Neutrophil (primary cell): ENCODE data around the gene SYNPO2.
"Not testable (repeated sequence)": the region's sequence is repeated elsewhere in the genome, so short reads cannot be mapped to it uniquely, and the experiment has no call there.

ENCODE experiments used
- H3K27ac ChIP-seq: fragments of 200-600 bp; sonication (generic); 2 replicates; pipeline ENCODE4 v1.5.1; 2016; ENCODE audit warnings: mild to moderate bottlenecking, moderate library complexity
- H3K27me3 ChIP-seq: fragments of 200-600 bp; sonication (generic); 2 replicates; pipeline ENCODE4 v1.6.0; 2016; ENCODE audit warnings: mild to moderate bottlenecking
- H3K36me3 ChIP-seq: fragments of 200-600 bp; sonication (generic); 2 replicates; pipeline ENCODE4 v1.5.1; 2017
- H3K4me1 ChIP-seq, 2 experiments: fragments of 200-600 bp in 1 of 2; sonication (generic) in 1 of 2; 1 replicate in 1 of 2; 2 replicates in 1 of 2; pipeline versions ENCODE4 v1.5.1 to v1.6.1; 2013 to 2016; ENCODE audit warnings: low read depth in 1 of 2, low read length in 1 of 2, mild to moderate bottlenecking in 1 of 2, moderate library complexity in 1 of 2; ENCODE audit not compliant: control insufficient read depth in 1 of 2, insufficient read depth in 1 of 2
- H3K4me3 ChIP-seq, 2 experiments: fragments of 200-600 bp in 1 of 2; sonication (generic) in 1 of 2; 1 replicate in 1 of 2; 2 replicates in 1 of 2; pipeline ENCODE4 v1.5.1; 2013 to 2016; ENCODE audit warnings: low read depth in 1 of 2, low read length in 1 of 2, mild to moderate bottlenecking in 1 of 2, moderate library complexity in 1 of 2
- H3K9me3 ChIP-seq: fragments of 200-600 bp; sonication (generic); 2 replicates; pipeline ENCODE4 v1.5.1; 2016
- TF ChIP-seq, protein P1 (sequence below): fragments of 200-600 bp; sonication (generic); IDR thresholded peaks from 2 replicates; pipeline ENCODE4 v1.5.1; 2016; ENCODE audit warnings: antibody characterized with exemption

The SYNPO2 gene

DNA sequence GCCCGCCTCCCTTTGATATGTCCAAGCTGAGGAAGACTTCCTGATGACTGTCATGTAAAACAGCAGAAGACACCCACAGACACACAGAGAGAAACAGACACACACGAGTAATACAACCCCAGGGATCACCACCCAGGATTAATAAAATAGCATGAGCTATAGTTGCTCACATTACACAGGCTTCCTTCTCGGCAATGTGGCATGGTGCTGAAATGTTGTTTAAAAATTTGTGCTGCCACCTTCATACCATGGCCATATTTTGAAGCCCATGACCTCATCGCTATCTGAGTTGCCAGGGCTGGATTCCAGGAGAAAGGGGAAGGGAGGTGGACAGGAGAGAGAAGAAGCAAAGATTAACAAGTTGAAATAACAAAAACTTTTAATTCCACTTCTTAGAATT lies 111.7 kb downstream of the SYNPO2 start:
- no peaks in the 10 kb centered on the region for H3K9me3 ChIP-seq

DNA sequence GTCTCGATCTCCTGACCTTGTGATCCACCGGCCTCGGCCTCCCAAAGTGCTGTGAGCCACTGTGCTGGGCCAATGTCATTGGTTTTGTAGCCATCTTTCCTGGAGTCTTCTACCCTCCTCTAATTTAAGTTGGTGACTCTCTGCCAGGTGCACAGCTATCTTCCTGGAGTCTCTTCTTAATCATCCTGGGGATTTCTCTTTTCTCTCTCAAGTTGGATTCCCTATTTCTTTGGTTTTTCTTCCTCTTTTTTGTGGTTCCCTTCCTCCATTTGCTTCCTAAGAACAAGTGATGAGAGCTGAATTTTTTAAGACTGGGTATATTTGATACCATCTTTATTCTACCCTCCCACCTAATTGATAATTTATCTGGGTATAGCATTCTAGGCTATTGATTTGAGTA lies 113.8 kb downstream of the SYNPO2 start:
- no peak overlapping the region for H3K4me3 ChIP-seq
- H3K27ac ChIP-seq: no peak overlapping the region
- peaks cover 5 to 11% of the 10 kb centered on the region in 2 experiments for H3K4me1 ChIP-seq
- TF ChIP-seq, protein P1, sequence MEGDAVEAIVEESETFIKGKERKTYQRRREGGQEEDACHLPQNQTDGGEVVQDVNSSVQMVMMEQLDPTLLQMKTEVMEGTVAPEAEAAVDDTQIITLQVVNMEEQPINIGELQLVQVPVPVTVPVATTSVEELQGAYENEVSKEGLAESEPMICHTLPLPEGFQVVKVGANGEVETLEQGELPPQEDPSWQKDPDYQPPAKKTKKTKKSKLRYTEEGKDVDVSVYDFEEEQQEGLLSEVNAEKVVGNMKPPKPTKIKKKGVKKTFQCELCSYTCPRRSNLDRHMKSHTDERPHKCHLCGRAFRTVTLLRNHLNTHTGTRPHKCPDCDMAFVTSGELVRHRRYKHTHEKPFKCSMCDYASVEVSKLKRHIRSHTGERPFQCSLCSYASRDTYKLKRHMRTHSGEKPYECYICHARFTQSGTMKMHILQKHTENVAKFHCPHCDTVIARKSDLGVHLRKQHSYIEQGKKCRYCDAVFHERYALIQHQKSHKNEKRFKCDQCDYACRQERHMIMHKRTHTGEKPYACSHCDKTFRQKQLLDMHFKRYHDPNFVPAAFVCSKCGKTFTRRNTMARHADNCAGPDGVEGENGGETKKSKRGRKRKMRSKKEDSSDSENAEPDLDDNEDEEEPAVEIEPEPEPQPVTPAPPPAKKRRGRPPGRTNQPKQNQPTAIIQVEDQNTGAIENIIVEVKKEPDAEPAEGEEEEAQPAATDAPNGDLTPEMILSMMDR: no peak
- H3K36me3 ChIP-seq: no peaks in the 10 kb centered on the region
- H3K27me3 ChIP-seq: no peaks in the 10 kb centered on the region
- no peaks in the 10 kb centered on the region for H3K9me3 ChIP-seq

More for the DNA sequence above, 111.7 kb downstream of the SYNPO2 start:
- Histone ChIP-seq H3K36me3 (no peaks in the 10 kb centered on the region), H3K27ac (no peak overlapping the region), H3K27me3 (no peaks in the 10 kb centered on the region), H3K4me3 (no peak overlapping the region), H3K4me1 (peaks cover 5 to 11% of the 10 kb centered on the region in 2 experiments)
- TF ChIP-seq, protein P1: no peak

DNA sequence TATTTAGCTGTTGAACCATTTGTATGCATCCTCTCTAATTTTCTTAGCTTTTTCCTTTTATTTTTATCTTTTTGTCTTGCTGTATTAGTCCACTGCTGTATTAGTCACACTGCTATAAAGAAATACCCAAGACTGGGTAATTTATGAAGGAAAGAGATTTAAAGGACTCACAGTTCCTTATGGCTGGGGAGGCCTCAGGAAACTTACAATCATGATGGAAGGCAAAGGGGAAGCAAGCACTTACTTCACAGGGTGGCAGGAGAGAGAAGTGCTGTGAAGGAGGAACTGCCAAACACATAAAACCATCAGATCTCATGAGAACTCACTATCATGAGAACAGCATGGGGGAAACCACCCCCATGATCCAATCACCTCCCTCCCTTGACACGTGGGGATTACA lies 114.3 kb downstream of the SYNPO2 start:
- peaks cover 5 to 11% of the 10 kb centered on the region in 2 experiments for H3K4me1 ChIP-seq
- not testable (repeated sequence) for H3K9me3 ChIP-seq, H3K36me3 ChIP-seq, H3K4me3 ChIP-seq, H3K27me3 ChIP-seq
- H3K27ac ChIP-seq: peak overlapping the region; percentile 61

DNA sequence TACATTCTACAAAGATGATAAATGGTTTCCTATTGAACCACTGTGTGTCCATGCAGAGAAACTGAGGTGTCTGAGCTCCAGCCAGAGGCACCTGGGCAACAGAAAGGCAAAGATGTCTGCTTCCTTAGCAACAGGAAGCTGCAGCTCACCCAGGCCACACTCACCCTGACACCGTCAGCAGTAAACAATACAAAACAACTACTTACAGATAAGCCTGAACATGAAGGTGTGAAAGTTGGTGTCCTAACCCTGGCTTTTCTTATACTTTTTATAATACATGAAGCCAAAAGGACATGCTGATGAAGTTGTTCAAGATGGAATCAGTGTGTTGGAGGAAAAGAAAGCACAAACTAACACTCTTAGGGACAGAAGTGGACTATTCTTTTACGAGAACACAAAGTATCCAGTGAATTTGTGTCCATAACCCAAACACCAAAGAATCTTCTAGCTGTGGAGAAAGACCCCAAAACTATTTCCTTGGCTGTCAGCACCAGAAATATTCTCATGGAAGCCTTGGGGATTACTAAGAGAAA lies 117.3 kb downstream of the SYNPO2 start:
- H3K36me3 ChIP-seq: no peaks in the 10 kb centered on the region
- no peaks in the 10 kb centered on the region for H3K27me3 ChIP-seq
- H3K4me1 ChIP-seq: peaks cover 17 to 36% of the 10 kb centered on the region in 2 experiments
- H3K9me3 ChIP-seq: no peaks in the 10 kb centered on the region
- TF ChIP-seq, protein P1: no peak
- H3K4me3 ChIP-seq: no peak overlapping the region
- no peak overlapping the region for H3K27ac ChIP-seq

DNA sequence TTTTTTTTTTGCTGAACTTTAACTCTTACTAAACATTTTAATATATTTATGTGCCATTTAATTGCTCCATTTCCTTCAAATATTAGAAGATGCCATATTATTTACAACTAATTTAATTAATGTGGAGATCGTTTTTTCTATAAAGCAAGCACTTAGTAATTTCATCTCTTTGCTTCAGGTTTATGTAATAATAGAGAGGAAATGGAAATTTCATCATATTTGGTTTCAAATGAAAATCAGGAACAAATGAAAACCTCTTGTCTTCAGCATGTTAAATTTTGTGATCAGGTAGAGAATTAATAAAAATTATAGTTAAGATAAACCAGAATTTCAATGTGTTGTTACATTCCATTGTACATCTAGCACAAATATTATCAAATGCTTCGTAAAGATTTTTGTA lies 120.1 kb downstream of the SYNPO2 start:
- no peaks in the 10 kb centered on the region for H3K27me3 ChIP-seq
- TF ChIP-seq, protein P1: no peak
- H3K27ac ChIP-seq: peak overlapping the region; percentile 31
- no peaks in the 10 kb centered on the region for H3K9me3 ChIP-seq
- H3K36me3 ChIP-seq: no peaks in the 10 kb centered on the region
- H3K4me3 ChIP-seq: no peak overlapping the region
- H3K4me1 ChIP-seq: peaks cover 12 to 27% of the 10 kb centered on the region in 2 experiments

DNA sequence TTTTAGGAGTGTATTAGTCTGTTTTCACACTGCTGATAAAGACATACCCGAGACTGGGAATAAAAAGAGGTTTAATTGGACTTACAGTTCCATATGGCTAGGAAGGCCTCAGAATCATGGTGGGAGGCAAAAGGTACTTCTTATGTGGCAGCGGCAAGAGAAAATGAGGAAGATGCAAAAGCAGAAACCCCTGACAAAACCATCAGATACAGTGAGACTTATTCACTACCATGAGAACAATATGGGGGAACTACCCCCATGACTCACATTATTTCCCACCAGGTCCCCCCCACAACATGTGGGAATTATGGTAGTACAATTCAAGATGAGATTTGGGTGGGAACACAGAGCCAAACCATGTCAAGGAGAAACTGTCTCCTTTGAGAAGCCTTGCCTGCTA lies 121.6 kb downstream of the SYNPO2 start:
- peaks cover 12 to 25% of the 10 kb centered on the region in 2 experiments for H3K4me1 ChIP-seq
- H3K4me3 ChIP-seq, H3K36me3 ChIP-seq, H3K9me3 ChIP-seq, H3K27me3 ChIP-seq, H3K27ac ChIP-seq: not testable (repeated sequence)
